GM19438 (cell line): ENCODE results near the gene EIF4EBP3.
"Not testable (repeated sequence)": the region's sequence is repeated elsewhere in the genome, so short reads cannot be mapped to it uniquely, and the experiment has no call there.

Experiments used
- ATAC-seq: cut with Tn5 transposase; IDR thresholded peaks from one replicate; pipeline ENCODE4 v1.9.1; 2021; ENCODE audit warnings: low read depth; ENCODE audit not compliant: unreplicated experiment

EIF4EBP3 gene

DNA sequence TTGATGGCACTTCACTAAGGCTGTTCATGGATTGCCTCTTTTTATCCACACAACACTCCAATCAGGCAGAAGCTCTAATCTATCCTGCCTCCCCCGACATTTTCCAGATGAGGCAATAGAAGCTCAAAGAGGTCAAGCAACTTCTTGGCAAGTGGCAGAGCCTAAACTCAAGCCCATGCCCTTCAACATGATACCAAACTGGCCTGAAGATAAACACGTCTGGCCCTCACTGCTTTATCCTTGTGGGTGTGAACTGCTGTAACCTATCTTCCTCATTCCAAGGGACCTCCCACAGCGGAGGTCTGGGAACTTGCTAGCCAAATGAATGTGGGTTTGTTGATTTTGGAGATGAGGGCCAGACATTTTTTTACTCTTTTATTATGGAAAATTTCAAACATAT is 26.7 kb downstream of the EIF4EBP3 start:
- ATAC-seq, result no peak

DNA sequence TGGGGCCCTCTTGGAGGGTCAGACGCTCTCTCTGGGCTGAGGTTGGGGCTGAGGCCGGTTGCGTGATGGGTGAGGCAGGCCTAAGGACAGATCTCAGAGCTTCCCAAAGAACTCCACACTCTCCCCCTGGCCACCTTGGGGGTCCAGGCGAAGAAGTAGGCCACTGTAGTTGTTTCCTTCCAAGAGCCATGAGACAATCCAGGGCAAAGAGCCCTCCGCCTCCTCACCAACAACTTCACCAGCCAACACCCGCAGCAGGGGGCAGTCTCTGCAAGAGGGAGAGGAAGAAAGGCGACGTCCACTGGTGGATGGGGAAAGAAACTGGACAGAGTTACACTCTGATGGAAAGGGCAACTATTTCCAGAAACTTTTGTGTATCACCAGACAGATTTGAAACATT is 27.8 kb downstream of the EIF4EBP3 start:
- no peak for ATAC-seq

DNA sequence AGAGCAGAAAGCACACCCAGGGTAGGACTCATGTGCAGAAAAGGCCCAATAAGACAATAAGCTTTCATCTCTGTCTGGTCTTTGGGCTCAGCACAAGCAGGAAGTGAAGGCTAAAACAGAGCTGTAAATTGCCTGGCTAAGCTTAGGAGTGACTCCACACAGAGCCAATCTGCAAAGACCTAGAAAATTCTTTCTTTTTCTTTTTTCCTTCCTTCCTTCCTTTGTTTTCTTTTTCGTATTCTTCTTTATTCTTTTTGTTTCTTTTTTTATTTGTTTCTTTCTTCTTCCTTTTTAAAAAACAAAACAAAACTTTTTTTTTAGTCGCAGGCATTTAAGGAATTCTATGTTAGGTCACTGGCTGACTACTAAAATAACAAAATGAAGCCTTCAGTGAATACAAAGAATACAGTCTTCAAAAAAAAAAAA is 29.3 kb downstream of the EIF4EBP3 start:
- no peak for ATAC-seq

DNA sequence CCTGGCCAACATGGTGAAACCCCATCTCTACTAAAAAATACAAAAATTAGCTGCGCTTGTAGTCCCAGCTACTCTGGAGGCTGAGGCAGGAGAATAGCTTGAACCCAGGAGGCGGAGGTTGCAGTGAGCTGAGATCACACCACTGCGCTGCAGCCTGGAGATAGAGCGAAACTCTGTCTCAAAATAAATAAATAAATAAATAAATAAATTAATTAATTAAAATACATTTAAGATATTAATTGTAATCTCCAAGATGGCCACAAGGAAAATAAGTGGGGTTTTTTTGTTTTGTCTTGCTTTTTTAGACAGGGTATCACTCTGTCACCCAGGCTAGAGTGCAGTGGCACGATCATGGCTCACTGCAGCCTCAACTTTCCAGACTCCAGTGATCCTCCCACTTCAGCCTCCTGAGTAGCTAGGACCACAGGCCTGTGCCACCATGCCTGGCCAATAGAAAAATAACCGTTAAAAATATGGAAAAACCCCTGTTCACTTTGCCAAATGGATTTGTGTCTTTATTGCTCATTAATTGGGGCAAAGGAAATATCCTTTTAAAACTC is 31.8 kb downstream of the EIF4EBP3 start:
- ATAC-seq, result not testable (repeated sequence)

DNA sequence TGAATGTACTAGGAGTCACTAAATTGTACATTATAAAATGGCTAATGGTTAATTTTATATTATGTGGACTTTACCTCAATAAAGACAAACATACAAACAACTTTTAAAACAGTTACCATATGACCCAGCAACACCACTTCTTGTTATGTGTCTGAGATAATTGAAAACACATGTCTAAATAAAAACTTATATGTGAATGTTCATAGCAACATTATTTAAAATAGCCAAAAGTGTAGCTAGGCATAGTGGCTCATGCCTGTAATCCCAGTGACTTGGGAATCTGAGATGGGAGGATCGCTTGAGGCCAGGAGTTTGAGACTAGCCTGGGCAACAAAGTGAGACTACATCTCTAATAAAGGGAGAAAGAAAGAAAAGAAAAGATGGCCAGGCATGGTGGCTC is 40.0 kb downstream of the EIF4EBP3 start:
- ATAC-seq, result no peak

GRCh38 chr5:140588311-140589070 is 41.0 kb downstream of the EIF4EBP3 start:
- no peak for ATAC-seq

- no peak for ATAC-seq
Observed at GRCh38 chr5:140590861-140591260, 43.4 kb downstream of the EIF4EBP3 start.

GRCh38 chr5:140591747-140592372 is 44.4 kb downstream of the EIF4EBP3 start:
- no peak for ATAC-seq

GRCh38 chr5:140593070-140593469 is 45.6 kb downstream of the EIF4EBP3 start:
- ATAC-seq, result not testable (repeated sequence)

DNA sequence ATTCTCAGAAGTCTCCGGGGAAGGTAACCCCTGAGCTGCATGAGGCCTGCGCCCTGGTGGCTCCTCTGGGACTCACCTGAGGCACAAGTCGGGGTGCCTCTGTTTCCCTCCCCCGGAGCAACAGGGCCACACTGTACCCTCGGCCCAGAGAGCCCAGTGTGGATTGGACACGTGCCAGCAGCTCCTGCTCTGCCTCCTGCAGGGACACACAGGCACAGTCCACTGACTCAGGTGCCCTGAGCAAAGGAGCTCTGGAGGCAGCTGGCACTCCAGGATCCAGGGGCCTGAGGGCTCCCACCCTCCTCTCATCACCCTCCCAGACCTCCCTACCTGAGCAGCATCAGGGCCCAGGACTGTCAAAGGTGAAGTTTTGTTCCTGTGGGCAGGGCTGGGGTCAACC is 46.7 kb downstream of the EIF4EBP3 start:
- ATAC-seq, result no peak

GRCh38 chr5:140595538-140596300 is 48.3 kb downstream of the EIF4EBP3 start:
- no peak for ATAC-seq

DNA sequence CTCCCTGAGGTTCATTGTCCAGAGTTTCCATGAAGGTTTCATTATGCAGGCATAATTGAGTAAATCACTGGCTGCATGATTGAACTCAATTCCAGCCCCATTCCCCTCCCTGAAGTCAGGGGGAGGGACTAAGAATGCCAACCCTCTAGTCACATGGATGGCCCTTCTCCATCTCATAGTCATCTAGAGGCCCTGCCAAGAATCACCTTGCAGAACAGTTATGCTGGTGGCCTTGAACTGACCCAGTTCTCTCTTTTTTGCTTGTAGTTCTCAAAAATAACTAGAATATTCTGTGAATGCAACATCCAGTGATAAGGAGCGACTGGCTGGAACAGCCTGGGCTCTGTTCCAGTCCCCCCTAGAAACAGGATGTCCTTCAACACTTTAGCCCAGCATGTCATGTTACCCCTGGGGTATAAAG is 48.9 kb downstream of the EIF4EBP3 start:
- ATAC-seq, result no peak

GRCh38 chr5:140598836-140599235 is 51.4 kb downstream of the EIF4EBP3 start:
- no peak for ATAC-seq
